Activated CD8-positive, alpha-beta memory T cell treated with anti-CD3 and anti-CD28 coated beads, Interleukin-2, amount 10 ng/mL, durations not matched to agents 7 days and 5 days (primary cell): Measurements from ENCODE around the gene PSMB2. TPM values are rescaled to one million over a fixed set of nuclear protein-coding genes. Genes with fewer than 3 reads are reported as not detected.

Source experiments
- ATAC-seq: fragments of 150-1000 bp; cut with Tn5 transposase; one replicate; pipeline ENCODE4 v1.10.0; 2021; ENCODE audit warnings: moderate library complexity
- CTCF ChIA-PET: fragments of 350-600 bp; sonication (Branson Sonifier 250); formaldehyde crosslinking; loops from one replicate; lab custom pipeline; 2021; ENCODE audit warnings: antibody characterized with exemption; lab: Charles Lee
- DNase-seq: peaks from one replicate; pipeline ENCODE4 v3.0.0-alpha.2; 2020
- H3K27ac Mint-ChIP-seq: one replicate; pipeline ENCODE4 v1.8.0; 2021; ENCODE audit warnings: mild to moderate bottlenecking, mixed read lengths
- H3K27me3 Mint-ChIP-seq: one replicate; pipeline ENCODE4 v1.8.0; 2021; ENCODE audit warnings: mixed read lengths
- H3K36me3 Mint-ChIP-seq: one replicate; pipeline ENCODE4 v1.8.0; 2021; ENCODE audit warnings: mild to moderate bottlenecking, mixed read lengths
- H3K4me1 Mint-ChIP-seq: one replicate; pipeline ENCODE4 v1.8.0; 2021; ENCODE audit warnings: mixed read lengths
- H3K4me3 Mint-ChIP-seq: one replicate; pipeline ENCODE4 v1.8.0; 2021; ENCODE audit warnings: mild to moderate bottlenecking, moderate library complexity, mixed read lengths
- H3K9me3 Mint-ChIP-seq: one replicate; pipeline ENCODE4 v1.8.0; 2022; ENCODE audit warnings: low read depth, mixed read lengths
- total RNA-seq, 2 experiments: library from RNA; stranded (reverse); gene quantifications; one replicate each; pipeline ENCODE4 v1.2.3, GENCODE V29; 2021

The PSMB2 gene
- total RNA-seq, 2 experiments from 2014 or later: 88.8 to 103 TPM

DNA sequence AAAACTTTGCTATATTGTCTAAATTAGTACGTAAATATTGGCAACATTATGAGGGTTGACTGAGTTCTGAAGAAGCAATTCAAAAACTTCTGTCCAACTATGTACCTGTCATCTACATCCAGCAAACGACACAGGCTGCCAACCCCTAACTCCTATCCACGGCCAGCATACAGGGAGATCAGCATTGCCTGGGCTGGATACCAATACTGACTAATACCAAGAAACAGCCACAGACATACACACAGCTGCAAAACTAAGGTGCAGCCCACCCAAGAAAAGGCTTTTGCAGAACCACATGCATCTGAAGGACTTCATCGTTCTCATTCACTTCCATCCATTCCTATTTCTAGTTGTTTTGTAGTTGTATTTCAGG, 86.1 kb downstream of the PSMB2 start:
- DNase-seq (no peak), ATAC-seq (no peak)
- H3K9me3 Mint-ChIP-seq: no peaks in the 10 kb centered on the region
- peaks cover 30% of the 10 kb centered on the region for H3K4me1 Mint-ChIP-seq
- peaks cover 21% of the 10 kb centered on the region for H3K36me3 Mint-ChIP-seq
- CTCF ChIA-PET: interaction anchor here (4.8 kb wide), 1 partner anchor 104 kb away, joined by 41 read pairs; no protein-coding TSS in a partner anchor
- no peaks in the 10 kb centered on the region for H3K27me3 Mint-ChIP-seq
- peak overlapping the region; percentile 1 for H3K4me3 Mint-ChIP-seq
- H3K27ac Mint-ChIP-seq: no peak overlapping the region

DNA sequence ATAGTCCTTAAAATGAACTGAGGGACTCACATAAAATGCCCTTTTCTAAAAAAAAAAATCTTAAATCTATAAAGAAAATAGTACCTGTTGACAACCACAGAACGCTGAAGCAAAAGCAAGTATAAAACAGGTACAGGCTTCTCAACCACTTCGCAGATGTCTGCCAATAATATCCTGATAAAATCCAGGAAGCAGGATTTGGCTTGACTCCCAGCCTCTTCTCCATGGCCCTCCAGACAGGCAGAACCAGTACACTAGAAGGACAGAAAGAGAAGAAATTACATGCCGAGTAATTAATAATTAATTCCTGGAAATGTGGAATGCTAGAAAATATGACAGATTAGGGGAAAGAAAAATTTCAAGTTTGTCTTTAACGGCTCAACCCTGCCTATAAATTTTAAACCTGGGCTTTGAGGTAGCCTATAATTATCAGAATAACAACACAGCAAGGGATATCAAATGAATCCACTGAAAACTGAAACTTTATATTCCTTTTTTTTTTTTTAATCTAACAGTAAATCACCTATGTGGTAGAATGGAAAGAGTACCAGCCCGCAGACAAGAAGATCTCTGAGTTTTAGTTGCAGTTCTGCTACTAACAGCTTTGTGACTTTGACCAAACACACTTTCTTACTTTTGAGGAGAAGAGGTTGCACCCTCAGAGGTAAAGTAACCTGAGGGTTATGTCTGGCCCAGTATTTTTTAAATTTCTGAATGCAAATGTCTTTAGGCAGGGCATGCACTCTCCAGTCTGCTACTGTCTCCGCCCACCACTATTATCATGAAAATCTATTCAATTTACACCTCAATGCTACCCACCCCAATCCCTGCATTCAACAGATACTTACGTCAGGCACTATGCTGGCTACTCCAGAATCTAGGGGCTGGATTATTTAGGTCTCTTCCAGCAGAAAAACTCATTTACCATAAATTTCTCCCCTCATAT, 86.8 kb downstream of the PSMB2 start:
- no peaks in the 10 kb centered on the region for H3K9me3 Mint-ChIP-seq
- H3K4me1 Mint-ChIP-seq: peaks cover 30% of the 10 kb centered on the region
- peaks cover 27% of the 10 kb centered on the region for H3K36me3 Mint-ChIP-seq
- CTCF ChIA-PET: interaction anchor here (4.8 kb wide), 1 partner anchor 104 kb away, joined by 41 read pairs; no protein-coding TSS in a partner anchor
- ATAC-seq: no peak
- H3K27me3 Mint-ChIP-seq: no peaks in the 10 kb centered on the region
- no peak overlapping the region for H3K4me3 Mint-ChIP-seq
- H3K27ac Mint-ChIP-seq: no peak overlapping the region
- DNase-seq: no peak

DNA sequence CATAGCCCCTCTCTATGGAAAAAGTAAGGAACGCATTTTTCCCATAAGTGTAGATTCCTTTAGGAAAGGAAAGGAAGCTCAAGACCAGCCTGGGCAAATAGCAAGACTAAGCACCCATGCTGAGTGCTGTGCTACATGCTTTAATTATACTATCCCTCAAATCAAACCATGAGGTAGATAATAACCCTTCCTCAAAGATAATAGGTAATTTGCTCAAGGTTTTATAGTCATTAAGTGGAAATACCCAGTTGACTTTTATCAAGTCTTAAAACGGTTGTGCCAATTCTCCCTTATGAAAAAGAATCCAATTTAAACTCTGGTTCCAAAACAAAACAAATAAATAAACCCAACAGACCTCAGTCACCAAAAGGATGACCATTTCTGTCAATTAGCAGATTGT, 87.5 kb downstream of the PSMB2 start:
- CTCF ChIA-PET: interaction anchor here (1.1 to 1.2 kb wide), 2 partner anchors 11 to 102 kb away, joined by 3 to 4 read pairs; no protein-coding TSS in a partner anchor
- no peak for DNase-seq
- H3K27ac Mint-ChIP-seq: no peak overlapping the region
- H3K36me3 Mint-ChIP-seq: peaks cover 30% of the 10 kb centered on the region
- no peak overlapping the region for H3K4me3 Mint-ChIP-seq
- no peaks in the 10 kb centered on the region for H3K27me3 Mint-ChIP-seq
- ATAC-seq: no peak
- H3K4me1 Mint-ChIP-seq: peaks cover 28% of the 10 kb centered on the region
- H3K9me3 Mint-ChIP-seq: no peaks in the 10 kb centered on the region

Other genes starting within 250 kb of the PSMB2 start
- 10 to 100 TPM; 36.0 to 45.7 TPM for gene KIAA0319L, start 84.1 kb downstream of the PSMB2 start, total RNA-seq
- gene NCDN, start 83.7 kb downstream of the PSMB2 start, total RNA-seq: 10 to 100 TPM; 20.1 to 31.7 TPM
- gene TFAP2E, start 68.2 kb downstream of the PSMB2 start, total RNA-seq: 1 to 10 TPM in 1 of 2 experiments, under 1 TPM in 1; 0.68 to 1.0 TPM
- 10 to 100 TPM; 18.3 to 20.9 TPM for gene C1orf216, start 77.4 kb upstream of the PSMB2 start, total RNA-seq
- 100 to 1,000 TPM in 1 of 2 experiments, 10 to 100 TPM in 1; 99.8 to 102 TPM for gene CLSPN, start 128.5 kb upstream of the PSMB2 start, total RNA-seq
- 10 to 100 TPM; 12.1 to 16.1 TPM for gene AGO4, start 166.5 kb upstream of the PSMB2 start, total RNA-seq
- gene AGO1, start 241.7 kb upstream of the PSMB2 start, total RNA-seq: 10 to 100 TPM; 23.7 to 29.3 TPM